ENCODE results near the gene NOTUM.

DNA sequence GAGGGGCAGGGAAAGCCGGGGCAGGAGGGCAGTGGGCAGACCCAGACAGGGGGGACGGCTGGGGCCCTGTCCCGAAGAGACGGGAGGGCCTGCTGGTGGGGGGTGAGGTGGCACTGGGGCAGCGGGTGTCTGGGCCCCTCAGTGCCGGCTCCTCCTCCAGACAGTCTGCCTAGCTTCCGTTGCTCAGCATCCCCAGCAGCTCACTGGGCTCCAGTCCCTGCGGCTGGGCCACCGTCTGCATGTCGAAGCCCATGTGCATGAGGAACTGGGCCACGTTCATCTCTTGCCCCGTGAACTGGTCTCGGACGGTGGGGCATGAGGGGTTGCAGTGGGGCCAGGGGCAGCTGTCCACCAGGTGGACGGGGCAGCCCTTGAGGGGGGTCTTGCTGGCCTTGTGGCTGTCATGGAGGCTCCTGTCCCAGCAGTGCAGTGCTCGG, 8.2 kb downstream of the NOTUM start:
- TF ChIP-seq, protein P1, sequence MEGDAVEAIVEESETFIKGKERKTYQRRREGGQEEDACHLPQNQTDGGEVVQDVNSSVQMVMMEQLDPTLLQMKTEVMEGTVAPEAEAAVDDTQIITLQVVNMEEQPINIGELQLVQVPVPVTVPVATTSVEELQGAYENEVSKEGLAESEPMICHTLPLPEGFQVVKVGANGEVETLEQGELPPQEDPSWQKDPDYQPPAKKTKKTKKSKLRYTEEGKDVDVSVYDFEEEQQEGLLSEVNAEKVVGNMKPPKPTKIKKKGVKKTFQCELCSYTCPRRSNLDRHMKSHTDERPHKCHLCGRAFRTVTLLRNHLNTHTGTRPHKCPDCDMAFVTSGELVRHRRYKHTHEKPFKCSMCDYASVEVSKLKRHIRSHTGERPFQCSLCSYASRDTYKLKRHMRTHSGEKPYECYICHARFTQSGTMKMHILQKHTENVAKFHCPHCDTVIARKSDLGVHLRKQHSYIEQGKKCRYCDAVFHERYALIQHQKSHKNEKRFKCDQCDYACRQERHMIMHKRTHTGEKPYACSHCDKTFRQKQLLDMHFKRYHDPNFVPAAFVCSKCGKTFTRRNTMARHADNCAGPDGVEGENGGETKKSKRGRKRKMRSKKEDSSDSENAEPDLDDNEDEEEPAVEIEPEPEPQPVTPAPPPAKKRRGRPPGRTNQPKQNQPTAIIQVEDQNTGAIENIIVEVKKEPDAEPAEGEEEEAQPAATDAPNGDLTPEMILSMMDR (conservative IDR thresholded peaks at IDR 0.05; ENCODE audit: low read depth, low read length) = no peak
- no peak for TF ChIP-seq EZH2 (IDR thresholded peaks at IDR 0.05; ENCODE audit: borderline replicate concordance, low read depth, low read length, poor library complexity, severe bottlenecking)

All from A673 (cell line).